GM12878 (cell line): ENCODE data around the gene CA11.

Experiments
- CTCF ChIP-seq, 3 experiments: IDR thresholded peaks in 2 of 3; conservative IDR thresholded peaks in 1 of 3; 2 replicates each; pipeline ENCODE4 v1.5.1; 2011; ENCODE audit warnings: low read depth in 3 of 3, low read length in 3 of 3, mild to moderate bottlenecking in 3 of 3, control low read depth in 2 of 3, moderate library complexity in 2 of 3, inconsistent platforms in 1 of 3, mixed read lengths in 1 of 3; ENCODE audit not compliant: control insufficient read depth in 2 of 3, insufficient read depth in 1 of 3; ENCODE audit errors: extremely low read depth in 1 of 3
- EZH2 ChIP-seq: IDR thresholded peaks from 2 replicates; pipeline ENCODE4 v1.6.1; 2012; ENCODE audit warnings: low read depth, mild to moderate bottlenecking, control low read depth, inconsistent platforms, low read length, borderline replicate concordance; ENCODE audit not compliant: control insufficient read depth
- FOXK2 ChIP-seq: fragments of 450-650 bp; IDR thresholded peaks from 2 replicates; pipeline ENCODE4 v1.6.1; 2017; ENCODE audit warnings: mild to moderate bottlenecking, moderate library complexity
- NFXL1 ChIP-seq: fragments of 450-650 bp; IDR thresholded peaks from 2 replicates; pipeline ENCODE4 v1.6.1; 2017; ENCODE audit warnings: antibody characterized with exemption, mild to moderate bottlenecking, borderline replicate concordance
- NRF1 ChIP-seq: conservative IDR thresholded peaks from 2 replicates; pipeline ENCODE4 v1.6.1; 2011; ENCODE audit warnings: mild to moderate bottlenecking, low read depth, low read length, improper control_type of control experiment
- POLR2AphosphoS5 ChIP-seq: IDR thresholded peaks from 2 replicates; pipeline ENCODE4 v1.6.1; 2011; ENCODE audit warnings: mild to moderate bottlenecking, low read length, inconsistent platforms
- RAD21 ChIP-seq: IDR thresholded peaks from 2 replicates; pipeline ENCODE4 v1.6.1; 2011; ENCODE audit warnings: mild to moderate bottlenecking, low read depth, low read length, moderate library complexity; ENCODE audit not compliant: insufficient read depth
- ZBED1 ChIP-seq: IDR thresholded peaks from 2 replicates; pipeline ENCODE4 v1.6.1; 2016; ENCODE audit warnings: borderline replicate concordance
- TF ChIP-seq, protein P1 (sequence below): IDR thresholded peaks from 2 replicates; pipeline ENCODE4 v1.6.1; 2011; ENCODE audit warnings: borderline replicate concordance, low read depth, mild to moderate bottlenecking, moderate library complexity, low read length; ENCODE audit not compliant: insufficient read depth, poor library complexity, severe bottlenecking

DNA sequence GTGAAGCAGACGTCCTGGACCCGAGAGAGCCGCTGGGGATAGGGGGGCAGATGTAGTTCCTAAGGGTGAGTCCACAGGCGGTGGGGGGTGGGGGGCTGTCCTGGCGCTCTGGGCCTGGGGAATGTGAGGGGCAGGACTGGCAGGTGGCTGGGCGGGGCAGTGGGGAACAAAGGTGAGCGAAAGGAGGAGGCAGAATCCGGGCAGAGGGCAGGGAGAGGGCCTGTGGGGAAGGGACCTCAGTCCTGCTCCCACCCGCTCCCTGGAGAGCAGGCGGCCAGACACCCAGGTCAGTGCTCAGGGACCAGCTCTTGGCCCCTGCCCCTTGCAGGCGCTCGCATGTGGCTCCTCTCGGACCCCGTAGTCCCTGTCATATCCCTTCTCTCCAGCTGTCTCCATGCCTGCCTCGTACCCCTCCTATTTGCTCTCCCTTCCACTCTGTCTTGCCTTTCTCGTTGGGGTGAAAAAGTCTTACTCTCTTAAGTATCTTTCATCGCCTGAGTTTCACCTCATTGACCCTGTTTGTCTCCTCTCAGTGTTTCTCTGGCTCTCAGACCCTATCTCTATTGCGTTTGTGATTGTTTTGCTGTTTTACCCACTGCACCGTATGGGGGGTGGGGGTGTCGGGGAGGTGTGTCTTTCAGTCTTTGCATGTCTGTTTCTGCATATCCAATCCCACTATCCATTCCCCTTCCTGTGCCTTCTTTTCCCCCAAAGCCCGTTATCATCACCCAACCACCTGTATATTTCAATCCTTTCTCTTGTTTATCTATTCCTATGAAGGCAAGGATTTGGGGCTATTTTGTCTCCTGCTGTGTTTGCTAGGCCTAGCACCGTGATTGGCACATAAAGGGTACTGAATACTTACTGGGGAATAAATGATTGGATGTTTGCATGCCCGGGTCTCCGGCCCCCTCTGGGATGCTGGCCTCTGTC, 20.9 kb downstream of the CA11 start:
- TF ChIP-seq CTCF (IDR thresholded peaks at IDR 0.05 in 2 of 3, conservative IDR thresholded peaks at IDR 0.05 in 1 of 3; ENCODE audit: control insufficient read depth in 2 of 3, extremely low read depth in 1 of 3, insufficient read depth in 1 of 3, low read depth in 3 of 3, low read length in 3 of 3) (no peak), ZBED1 (no peak), NFXL1 (no peak), EZH2 (no peak), POLR2AphosphoS5 (no peak), RAD21 (no peak), FOXK2 (no peak), NRF1 (no peak)
- TF ChIP-seq, protein P1, sequence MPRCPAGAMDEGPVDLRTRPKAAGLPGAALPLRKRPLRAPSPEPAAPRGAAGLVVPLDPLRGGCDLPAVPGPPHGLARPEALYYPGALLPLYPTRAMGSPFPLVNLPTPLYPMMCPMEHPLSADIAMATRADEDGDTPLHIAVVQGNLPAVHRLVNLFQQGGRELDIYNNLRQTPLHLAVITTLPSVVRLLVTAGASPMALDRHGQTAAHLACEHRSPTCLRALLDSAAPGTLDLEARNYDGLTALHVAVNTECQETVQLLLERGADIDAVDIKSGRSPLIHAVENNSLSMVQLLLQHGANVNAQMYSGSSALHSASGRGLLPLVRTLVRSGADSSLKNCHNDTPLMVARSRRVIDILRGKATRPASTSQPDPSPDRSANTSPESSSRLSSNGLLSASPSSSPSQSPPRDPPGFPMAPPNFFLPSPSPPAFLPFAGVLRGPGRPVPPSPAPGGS = no peak
